Inflammatory macrophage treated with lipopolysaccharide for 1 hour (primary cell): ENCODE data around the gene NBPF12.
"Not testable (repeated sequence)": the region's sequence is repeated elsewhere in the genome, so short reads cannot be mapped to it uniquely, and the experiment has no call there.

Source experiments
- DNase-seq, 2 donors: peaks; one replicate each; pipeline ENCODE4 v3.0.0-alpha.2; 2020 to 2022

NBPF12 gene, protein sequence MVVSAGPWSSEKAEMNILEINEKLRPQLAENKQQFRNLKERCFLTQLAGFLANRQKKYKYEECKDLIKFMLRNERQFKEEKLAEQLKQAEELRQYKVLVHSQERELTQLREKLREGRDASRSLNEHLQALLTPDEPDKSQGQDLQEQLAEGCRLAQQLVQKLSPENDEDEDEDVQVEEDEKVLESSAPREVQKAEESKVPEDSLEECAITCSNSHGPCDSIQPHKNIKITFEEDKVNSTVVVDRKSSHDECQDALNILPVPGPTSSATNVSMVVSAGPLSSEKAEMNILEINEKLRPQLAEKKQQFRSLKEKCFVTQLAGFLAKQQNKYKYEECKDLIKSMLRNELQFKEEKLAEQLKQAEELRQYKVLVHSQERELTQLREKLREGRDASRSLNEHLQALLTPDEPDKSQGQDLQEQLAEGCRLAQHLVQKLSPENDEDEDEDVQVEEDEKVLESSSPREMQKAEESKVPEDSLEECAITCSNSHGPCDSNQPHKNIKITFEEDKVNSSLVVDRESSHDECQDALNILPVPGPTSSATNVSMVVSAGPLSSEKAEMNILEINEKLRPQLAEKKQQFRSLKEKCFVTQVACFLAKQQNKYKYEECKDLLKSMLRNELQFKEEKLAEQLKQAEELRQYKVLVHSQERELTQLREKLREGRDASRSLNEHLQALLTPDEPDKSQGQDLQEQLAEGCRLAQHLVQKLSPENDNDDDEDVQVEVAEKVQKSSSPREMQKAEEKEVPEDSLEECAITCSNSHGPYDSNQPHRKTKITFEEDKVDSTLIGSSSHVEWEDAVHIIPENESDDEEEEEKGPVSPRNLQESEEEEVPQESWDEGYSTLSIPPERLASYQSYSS (N-terminal part only)

DNA sequence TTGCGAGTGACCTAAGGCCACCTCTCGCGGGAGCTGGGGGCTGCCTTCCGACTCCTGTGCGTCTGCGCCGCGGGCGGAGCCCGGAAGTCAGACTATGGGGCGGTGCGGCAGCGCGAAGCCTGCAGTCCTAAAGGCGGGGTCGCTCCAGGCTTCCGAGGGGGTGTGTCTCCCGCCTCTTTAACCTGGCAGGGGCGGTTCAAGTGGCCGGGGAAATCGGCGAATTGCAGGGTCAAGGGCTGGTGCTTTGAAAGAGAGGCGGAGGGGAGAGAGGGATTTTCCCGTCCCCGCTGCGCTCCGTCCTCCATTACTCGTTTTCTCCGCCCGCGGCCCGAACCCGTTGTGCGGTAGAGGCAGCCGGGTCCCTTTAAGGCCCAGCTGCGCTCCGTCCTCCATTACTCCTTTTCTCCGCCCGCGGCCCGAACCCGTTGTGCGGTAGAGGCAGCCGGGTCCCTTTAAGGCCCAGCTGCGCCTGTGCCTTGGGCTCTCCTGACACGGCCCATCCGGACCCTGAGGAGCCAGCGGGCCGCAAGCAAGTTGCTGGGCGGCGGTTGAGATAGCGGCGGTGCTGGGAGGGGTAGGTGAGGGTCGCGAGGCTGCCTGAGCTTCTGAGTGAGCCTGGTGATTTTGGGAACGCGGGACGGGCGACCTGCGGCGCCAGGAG lies at the start of gene NBPF12:
TSS of gene NBPF12 (plus strand) at position 83 of the 661 bp plus-strand sequence. CDS start 21,820 bp downstream, outside the sequence.
- DNase-seq: peak; percentile 80 to 91

DNA sequence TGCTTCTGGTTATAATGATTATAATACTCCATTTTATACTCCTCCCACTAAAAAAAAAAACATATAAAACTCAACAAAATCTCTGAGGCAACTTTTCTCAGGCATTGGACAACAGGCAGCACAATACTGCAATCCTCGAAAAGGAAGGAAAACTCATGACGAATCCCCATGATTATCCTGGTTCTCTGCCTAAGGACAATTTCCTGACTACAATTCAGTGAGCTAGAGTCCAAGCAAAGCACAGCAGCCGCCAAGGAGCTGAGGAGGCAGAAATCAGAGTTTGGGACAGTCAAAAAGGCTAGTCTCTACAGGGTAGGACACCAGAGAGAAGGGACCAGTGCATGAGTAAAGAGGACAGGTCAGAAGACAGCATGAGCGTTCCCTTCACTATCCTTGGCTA lies 46.8 kb upstream of the NBPF12 start:
- not testable (repeated sequence) for DNase-seq

DNA sequence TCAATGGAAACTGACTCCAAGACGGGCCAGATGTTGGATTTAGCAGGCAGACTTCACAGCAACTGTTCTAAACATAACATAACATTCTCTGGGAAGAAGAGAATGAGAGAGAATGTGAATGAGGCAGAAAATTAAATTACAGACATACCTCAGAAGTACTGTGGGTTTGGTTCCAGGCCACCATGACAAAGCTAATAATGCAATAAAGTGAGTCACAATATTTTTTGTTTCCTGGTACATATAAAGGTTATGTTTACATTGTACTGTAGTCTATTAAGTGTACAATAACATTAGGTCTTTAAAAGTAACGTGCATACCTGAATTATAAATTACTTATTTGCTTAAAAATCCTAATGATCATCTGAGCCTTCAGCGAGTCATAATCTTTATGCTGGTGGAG lies 45.8 kb upstream of the NBPF12 start:
- not testable (repeated sequence) for DNase-seq

DNA sequence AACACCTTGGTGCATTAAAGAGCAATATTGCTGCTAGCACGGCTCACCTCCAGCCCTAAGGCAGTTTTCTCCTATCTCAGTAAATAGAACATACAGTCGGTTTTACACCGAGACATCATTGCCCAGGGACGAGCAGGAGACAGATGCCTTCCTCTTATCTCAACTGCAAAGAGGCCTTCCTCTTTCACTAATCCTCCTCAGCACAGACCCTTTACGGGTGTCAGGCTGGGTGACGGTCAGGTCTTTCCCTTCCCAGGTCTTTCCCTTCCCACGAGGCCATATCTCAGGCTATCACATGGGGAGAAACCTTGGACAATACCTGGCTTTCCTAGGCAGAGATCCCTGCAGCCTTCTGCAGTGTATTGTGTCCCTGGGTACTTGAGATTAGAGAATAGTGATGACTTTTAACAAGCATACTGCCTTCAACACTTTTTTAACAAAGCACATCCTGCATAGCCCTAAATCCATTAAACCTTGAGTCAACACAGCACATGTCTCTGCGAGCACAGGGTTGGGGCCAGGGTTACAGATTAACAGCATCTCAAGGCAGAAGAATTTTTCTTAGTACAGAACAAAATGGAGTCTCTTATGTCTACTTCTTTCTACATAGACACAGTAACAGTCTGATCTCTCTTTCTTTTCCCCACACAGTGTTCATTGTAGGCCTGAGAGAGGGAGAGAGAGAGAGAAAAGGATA lies 30.4 kb upstream of the NBPF12 start:
- not testable (repeated sequence) for DNase-seq

DNA sequence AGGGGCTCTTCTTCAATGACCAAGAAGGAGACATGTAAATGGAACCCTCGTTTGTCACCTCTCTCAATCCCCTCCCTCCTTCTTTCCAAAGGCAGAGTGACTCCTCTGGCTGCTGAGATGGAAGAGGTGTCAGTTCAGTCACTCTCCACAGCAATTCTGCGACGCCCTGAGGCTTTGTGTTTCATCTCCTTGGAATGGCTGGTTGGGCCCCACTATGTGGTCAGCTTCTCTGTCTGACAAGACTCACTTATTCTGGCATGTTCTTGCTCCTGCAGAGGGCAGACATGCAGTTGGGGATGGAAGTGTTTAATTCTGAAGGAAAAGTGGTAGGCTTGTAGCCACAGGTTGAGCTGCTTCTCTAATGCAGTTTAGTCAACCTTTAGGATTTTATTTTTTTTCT lies 25.1 kb upstream of the NBPF12 start:
- DNase-seq: not testable (repeated sequence)

DNA sequence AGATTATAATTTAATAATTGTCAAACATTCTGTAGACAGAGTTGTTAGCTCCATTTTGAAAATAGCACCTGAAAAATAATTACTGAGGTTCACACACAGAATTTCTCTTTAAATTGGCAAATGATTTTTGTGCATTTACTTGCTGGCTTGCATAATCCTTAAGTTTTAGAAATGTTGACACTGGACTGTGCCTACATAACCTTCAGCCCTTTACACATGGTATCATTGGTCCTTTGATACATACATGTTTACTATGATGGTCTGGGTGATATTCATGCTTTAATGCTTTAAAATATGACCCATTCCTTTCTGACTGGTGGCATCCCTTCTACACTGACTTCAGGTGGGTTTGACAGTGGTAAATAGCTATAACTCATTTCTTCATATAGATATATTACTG lies 17.3 kb upstream of the NBPF12 start:
- DNase-seq: not testable (repeated sequence)

DNA sequence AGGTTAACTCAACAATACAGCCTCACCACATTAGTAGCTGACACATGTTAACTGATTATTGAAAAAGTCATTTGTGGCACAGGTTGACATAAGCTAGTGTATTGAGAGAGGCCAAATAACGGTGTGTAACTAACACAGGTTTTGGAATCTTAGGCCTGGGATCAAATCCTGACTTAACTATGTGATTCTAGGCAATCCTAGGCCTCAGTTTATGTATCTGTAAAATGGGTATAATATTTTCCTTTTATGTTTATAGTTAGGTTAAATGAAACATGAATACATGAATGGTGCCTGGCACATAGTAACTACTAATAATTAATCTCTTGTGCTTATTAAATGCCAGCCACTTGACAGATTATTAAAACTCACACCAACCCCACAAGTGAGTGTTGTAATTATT lies 15.5 kb upstream of the NBPF12 start:
- DNase-seq: not testable (repeated sequence)

DNA sequence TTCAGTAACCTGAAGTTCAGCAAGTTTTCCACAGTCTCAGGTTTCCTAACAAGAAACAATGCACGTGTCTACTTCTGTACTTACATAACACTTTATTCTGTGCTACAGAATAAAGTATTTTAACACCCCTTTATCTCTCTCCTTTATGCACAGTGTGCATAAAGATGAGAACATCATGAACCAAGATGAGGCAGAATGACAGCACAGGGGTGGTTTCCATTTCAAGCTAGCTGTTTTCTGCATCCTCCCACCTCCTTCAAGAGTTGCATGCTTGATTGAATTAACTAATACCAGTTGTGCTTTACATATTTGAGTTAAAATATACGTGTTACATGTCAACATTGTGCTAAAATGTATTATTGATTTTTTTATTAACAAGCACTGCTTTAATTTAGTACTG lies 14.0 kb upstream of the NBPF12 start:
- DNase-seq: not testable (repeated sequence)

DNA sequence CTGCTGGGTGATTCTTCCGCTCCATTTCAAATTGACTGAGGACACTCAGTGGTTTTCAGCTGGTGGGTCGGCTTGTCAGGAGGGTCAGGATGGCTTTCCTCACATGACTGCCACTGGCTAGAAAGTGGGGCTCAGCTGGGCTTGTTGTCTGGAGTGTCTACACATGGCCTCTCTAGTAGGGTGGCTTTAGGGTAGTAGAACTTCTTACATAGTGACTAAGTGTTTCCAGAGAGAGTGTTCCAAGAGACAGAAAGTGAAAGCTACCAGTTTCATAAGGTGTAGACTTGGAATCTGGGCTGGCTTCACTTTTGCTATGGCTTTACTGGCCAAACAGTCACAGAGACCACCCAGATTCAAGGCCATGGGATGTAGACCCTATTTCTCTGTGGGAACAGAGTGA lies 11.7 kb upstream of the NBPF12 start:
- DNase-seq: not testable (repeated sequence)

DNA sequence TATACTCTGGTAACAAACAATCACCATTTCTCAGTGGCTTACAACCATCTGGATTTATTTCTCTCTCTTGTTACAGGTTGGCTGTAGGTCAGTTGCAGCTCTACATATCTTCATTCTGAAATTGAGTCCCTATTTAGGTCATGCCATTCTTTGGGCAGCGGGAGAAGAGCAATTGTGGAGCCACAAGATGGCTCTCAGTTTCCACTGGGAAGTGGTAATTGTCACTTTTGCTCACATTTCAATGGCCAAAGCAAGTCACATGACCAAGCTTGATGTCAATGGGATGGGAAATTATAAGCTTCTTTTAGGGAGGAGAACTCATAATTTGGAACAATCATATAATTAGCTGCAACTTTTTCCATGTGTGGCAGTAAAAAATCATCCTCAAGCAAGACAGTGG lies 7.9 kb upstream of the NBPF12 start:
- DNase-seq: not testable (repeated sequence)

DNA sequence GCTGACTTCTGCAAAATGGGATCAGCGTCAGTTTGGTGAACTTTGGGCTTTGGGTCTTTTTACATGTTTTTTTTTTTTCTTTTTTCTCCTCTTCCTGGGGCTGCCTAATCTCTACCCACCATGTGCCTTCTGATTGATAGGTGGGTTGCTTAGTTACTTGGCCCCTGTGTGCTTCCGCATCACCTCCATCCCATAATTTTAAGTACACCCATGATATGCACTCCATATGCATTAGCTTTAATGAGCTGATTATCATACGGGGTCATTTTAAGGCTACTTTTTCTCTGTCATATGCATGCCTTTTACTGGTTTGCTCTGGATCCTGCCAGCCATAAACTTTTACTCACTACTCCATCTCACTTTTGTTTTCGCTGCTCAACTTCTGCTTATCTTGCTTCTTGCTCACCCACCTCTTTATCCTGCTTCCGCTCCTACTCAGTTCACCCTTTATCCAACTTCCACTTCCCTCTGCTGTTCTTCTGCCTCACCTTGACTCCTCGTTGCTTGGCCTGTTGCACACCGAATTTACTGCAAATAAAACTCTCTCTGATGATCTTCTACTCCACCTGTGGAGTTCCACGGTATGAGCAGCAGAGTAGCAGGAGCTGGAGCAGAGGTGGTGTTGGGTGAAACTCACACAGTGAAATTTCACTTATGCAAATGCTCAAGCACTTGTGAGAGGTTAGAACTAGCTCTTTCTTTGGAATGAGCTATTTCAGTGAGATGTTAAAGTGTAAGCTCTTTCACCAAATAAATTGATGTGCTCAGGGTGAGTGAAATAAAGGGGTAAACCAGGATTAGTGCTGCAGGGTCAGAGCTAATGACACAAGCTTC lies 3.5 kb upstream of the NBPF12 start:
- DNase-seq: not testable (repeated sequence)

DNA sequence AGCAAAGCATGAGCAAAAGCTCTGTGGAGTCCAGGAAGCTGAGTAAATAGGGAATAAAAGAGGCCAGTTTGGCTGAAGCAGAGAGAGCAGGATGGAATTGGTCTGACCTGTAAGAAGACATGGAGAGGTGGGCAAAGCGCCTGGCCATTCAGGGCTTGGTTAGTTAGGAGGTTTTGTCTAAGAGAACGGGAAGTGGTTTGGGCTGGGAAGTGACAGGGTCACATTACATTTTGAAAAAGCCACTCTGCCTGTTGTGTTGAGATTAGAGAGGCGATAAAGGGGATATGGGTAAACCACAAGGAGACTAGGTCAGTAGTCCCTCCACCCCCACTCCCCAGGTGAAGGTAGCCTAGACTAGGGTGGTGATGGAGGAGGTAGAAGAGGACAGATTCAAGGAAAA lies 662 bp upstream of the NBPF12 start:
- DNase-seq: not testable (repeated sequence)

DNA sequence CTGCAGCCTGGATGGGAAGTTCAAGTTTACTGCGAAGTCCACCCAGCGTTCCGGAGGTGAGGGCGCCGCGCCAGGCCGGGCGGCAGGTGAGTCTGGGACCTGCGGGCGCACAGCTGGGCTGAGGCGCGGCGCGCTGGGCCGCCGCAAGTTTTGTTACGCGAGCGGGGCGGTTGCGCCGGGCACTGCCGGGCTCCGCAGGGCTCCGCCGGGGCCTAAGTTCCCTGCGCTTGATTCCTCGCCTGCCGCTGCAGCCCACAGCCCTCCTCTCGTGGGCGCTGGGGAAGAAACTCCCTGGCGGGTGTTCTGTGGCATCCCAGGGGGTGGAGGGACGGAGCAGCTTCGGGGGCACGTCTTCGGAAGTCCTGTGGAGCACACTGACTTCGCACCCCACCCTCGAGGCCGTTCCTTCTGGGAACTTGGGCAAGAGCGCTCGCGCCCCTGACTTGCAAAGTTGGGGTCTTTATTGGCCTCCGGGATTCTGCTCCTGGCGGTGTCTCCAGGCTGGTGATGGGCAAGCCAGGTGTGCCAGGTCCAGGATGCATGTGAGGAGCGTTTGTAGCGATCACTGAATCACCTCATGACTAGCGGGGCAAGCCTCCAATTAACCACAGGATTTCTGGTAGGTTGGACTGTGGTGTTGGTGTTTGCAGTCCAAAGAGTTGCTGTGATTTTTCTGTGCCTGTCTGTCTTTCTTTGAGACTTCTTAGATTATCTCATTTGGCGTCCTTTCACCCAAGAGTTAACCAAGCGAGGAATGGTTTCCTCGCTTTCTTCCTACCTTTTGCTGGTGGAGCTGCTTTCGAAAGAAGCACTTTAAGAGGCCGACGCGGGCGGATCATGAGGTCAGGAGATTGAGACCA lies 1.0 kb downstream of the NBPF12 start:
- peak; percentile 1 to 29 for DNase-seq

DNA sequence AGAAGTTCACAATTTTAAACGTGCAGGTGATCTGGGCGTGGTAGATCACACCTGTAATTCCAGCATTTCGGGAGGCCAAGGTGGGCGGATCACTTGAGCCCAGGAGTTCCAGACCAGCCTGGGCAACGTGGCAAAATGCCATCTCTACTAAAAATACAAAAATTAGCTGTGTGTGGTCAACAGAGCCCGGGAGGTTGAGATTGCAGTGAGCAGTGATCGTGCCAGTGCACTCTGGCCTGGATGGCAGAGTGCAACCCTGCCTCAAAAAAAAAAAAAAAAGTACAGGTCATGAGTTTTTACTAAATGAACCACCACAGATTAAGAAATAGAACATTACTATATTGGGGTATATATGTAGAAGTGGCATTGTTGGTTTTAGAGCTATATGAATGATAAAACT lies 2.2 kb downstream of the NBPF12 start:
- not testable (repeated sequence) for DNase-seq

DNA sequence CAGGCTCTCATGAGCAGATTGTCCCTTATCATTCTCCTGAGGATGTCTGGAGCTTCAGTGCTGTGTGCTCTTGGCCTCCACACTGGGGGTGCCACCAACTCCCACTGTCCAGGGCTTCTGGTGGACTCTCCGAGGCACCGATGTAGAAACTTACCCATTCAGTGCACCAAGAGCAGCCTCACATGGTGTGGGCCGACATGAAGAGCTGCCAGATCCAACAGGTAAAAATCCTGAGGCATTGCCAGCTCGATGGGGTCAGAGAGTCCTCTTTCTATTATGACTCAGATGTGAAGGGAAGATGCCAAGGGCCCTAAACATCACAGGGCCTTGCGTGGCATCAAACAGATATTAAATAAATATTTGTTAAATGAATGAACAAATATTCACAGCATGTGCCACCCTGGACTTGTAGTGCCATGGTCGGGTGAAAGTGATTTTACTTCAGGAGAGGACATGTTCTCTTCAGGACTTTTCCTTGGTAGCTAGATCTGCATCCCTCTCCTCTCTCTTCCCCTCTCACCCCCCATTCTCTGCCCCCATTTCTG lies 5.3 kb downstream of the NBPF12 start:
- not testable (repeated sequence) for DNase-seq

DNA sequence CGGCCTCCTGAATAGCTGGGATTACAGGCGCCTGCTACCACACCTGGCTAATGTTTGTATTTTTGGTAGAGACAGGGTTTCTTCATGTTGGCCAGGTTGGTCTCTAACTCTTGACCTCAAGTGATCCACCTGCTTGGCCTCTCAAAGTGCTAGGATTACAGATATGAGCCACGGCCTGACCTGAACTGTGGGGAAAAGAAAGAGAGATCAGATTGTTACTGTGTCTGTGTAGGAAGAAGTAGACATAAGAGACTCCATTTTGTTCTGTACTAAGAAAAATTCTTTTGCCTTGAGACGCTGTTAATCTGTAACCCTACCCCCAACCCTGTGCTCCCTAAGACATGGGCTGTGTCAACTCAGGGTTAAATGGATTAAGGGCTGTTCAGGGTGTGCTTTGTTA lies 10.0 kb downstream of the NBPF12 start:
- not testable (repeated sequence) for DNase-seq

DNA sequence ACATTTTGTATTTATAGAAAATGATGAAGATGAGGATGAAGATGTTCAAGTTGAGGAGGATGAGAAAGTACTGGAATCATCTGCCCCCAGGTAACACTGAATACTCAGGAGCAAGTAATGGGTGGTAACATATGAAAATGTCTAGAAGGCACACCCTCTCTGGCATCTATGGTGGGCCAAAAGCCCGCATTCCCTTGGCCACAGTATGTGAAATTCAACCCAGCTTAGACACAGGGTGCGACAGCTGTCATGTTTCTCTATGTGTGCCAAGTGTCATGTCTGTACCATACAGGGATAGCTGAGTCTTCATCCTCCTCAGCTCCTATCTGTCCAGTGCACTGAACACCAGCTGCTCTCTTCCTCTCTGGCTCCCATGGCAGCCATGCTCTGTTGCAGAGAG lies 26.2 kb downstream of the NBPF12 start:
- DNase-seq: not testable (repeated sequence)

DNA sequence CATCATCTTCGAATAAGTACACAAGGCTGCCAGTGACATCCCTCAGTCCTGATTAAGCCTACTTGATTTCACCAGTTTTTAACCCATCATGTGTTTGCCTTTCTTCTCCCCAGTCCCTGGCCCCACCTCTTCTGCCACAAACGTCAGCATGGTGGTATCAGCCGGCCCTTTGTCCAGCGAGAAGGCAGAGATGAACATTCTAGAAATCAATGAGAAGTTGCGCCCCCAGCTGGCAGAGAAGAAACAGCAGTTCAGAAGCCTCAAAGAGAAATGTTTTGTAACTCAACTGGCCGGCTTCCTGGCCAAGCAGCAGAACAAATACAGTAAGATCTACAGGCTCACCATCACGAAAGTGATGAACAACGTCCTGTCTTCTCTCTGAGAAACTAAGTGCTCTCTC lies 28.2 kb downstream of the NBPF12 start:
- DNase-seq: not testable (repeated sequence)

DNA sequence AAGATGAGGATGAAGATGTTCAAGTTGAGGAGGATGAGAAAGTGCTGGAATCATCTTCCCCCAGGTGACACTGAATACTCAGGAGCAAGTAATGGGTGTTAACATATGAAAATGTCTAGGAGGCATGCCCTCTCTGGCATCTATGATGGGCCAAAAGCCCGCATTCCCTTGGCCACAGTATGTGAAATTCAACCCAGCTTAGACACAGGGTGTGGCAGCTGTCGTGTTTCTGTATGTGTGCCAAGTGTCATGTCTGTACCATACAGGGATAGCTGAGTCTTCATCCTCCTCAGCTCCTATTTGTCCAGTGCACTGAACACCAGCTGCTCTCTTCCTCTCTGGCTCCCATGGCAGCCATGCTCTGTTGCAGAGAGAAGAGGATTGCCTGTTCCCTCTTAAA lies 32.5 kb downstream of the NBPF12 start:
- not testable (repeated sequence) for DNase-seq

DNA sequence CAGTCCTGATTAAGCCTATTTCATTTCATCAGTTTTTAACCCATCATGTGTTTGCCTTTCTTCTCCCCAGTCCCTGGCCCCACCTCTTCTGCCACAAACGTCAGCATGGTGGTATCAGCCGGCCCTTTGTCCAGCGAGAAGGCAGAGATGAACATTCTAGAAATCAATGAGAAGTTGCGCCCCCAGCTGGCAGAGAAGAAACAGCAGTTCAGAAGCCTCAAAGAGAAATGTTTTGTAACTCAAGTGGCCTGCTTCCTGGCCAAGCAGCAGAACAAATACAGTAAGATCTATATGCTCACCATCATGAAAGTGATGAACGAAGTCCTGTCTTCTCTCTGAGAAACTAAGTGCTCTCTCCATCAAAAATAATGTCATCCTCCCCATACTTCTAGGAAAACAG lies 34.6 kb downstream of the NBPF12 start:
- DNase-seq: not testable (repeated sequence)
